ENCODE results near the gene GLIS1.

Gene GLIS1

GRCh38 chr1:53551428-53551995, 187.5 kb downstream of the GLIS1 start:
- Histone ChIP-seq H3K36me3 (replicated peaks; ENCODE audit: insufficient read depth, low read length) (no peaks in the 10 kb centered on the region), H3K27me3 (replicated peaks; ENCODE audit: insufficient read depth, low read length) (no peaks in the 10 kb centered on the region), H3K79me2 (ENCODE audit: low read length) (no peaks in the 10 kb centered on the region), H3K9me2 (replicated peaks; ENCODE audit: insufficient read depth, low read length) (no peaks in the 10 kb centered on the region), H3F3A (ENCODE audit: insufficient read depth, low read length) (no peaks in the 10 kb centered on the region), H3K9me3 (replicated peaks; ENCODE audit: insufficient read depth, low read length) (no peaks in the 10 kb centered on the region), H3K4me2 (ENCODE audit: low read depth, low read length) (no peak overlapping the region), H3K9ac (ENCODE audit: low read length) (no peak overlapping the region), H3K4me3 (ENCODE audit: low read length) (no peak overlapping the region), H3K4me1 (ENCODE audit: low read length) (peaks cover 5% of the 10 kb centered on the region; the same call in 1 of the 2 replicates), H4K20me1 (ENCODE audit: insufficient read depth, low read length) (no peaks in the 10 kb centered on the region), H3K27ac (ENCODE audit: low read length) (no peak overlapping the region), H2AFZ (ENCODE audit: low read length) (no peak overlapping the region)
- no peak for DNase-seq
- TF ChIP-seq EZH2phosphoT487 (IDR thresholded peaks at IDR 0.05; ENCODE audit: low read length) = no peak
- TF ChIP-seq, protein P1, sequence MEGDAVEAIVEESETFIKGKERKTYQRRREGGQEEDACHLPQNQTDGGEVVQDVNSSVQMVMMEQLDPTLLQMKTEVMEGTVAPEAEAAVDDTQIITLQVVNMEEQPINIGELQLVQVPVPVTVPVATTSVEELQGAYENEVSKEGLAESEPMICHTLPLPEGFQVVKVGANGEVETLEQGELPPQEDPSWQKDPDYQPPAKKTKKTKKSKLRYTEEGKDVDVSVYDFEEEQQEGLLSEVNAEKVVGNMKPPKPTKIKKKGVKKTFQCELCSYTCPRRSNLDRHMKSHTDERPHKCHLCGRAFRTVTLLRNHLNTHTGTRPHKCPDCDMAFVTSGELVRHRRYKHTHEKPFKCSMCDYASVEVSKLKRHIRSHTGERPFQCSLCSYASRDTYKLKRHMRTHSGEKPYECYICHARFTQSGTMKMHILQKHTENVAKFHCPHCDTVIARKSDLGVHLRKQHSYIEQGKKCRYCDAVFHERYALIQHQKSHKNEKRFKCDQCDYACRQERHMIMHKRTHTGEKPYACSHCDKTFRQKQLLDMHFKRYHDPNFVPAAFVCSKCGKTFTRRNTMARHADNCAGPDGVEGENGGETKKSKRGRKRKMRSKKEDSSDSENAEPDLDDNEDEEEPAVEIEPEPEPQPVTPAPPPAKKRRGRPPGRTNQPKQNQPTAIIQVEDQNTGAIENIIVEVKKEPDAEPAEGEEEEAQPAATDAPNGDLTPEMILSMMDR (IDR thresholded peaks at IDR 0.05; ENCODE audit: low read length) = no peak
- no peak for TF ChIP-seq EZH2 (optimal IDR thresholded peaks at IDR 0.05; ENCODE audit: low read depth, low read length)

GRCh38 chr1:53550201-53550741, 188.7 kb downstream of the GLIS1 start:
- Histone ChIP-seq H2AFZ (ENCODE audit: low read length) (no peak overlapping the region), H3K9me3 (replicated peaks; ENCODE audit: insufficient read depth, low read length) (no peaks in the 10 kb centered on the region), H3K4me2 (ENCODE audit: low read depth, low read length) (no peak overlapping the region), H4K20me1 (ENCODE audit: insufficient read depth, low read length) (no peaks in the 10 kb centered on the region), H3K9ac (ENCODE audit: low read length) (no peak overlapping the region), H3K27me3 (replicated peaks; ENCODE audit: insufficient read depth, low read length) (no peaks in the 10 kb centered on the region), H3K4me3 (ENCODE audit: low read length) (no peak overlapping the region), H3K9me2 (replicated peaks; ENCODE audit: insufficient read depth, low read length) (no peaks in the 10 kb centered on the region), H3K36me3 (replicated peaks; ENCODE audit: insufficient read depth, low read length) (no peaks in the 10 kb centered on the region), H3K27ac (ENCODE audit: low read length) (no peak overlapping the region), H3K79me2 (ENCODE audit: low read length) (no peaks in the 10 kb centered on the region), H3F3A (ENCODE audit: insufficient read depth, low read length) (no peaks in the 10 kb centered on the region), H3K4me1 (ENCODE audit: low read length) (peaks cover 5% of the 10 kb centered on the region; the same call in 1 of the 2 replicates)
- no peak for DNase-seq
- no peak for TF ChIP-seq EZH2 (optimal IDR thresholded peaks at IDR 0.05; ENCODE audit: low read depth, low read length)
- TF ChIP-seq, protein P1 (IDR thresholded peaks at IDR 0.05; ENCODE audit: low read length) = no peak
- no peak for TF ChIP-seq EZH2phosphoT487 (IDR thresholded peaks at IDR 0.05; ENCODE audit: low read length)

- Histone ChIP-seq H3K79me2 (ENCODE audit: low read length) (no peaks in the 10 kb centered on the region), H3K9me3 (replicated peaks; ENCODE audit: insufficient read depth, low read length) (no peaks in the 10 kb centered on the region), H4K20me1 (ENCODE audit: insufficient read depth, low read length) (no peaks in the 10 kb centered on the region), H3K4me3 (ENCODE audit: low read length) (no peak overlapping the region), H3K9ac (ENCODE audit: low read length) (no peak overlapping the region), H2AFZ (ENCODE audit: low read length) (no peak overlapping the region), H3K27ac (ENCODE audit: low read length) (no peak overlapping the region), H3K36me3 (replicated peaks; ENCODE audit: insufficient read depth, low read length) (no peaks in the 10 kb centered on the region), H3K4me2 (ENCODE audit: low read depth, low read length) (no peak overlapping the region), H3K4me1 (ENCODE audit: low read length) (peaks cover 5% of the 10 kb centered on the region; the same call in 1 of the 2 replicates), H3K9me2 (replicated peaks; ENCODE audit: insufficient read depth, low read length) (no peaks in the 10 kb centered on the region), H3F3A (ENCODE audit: insufficient read depth, low read length) (no peaks in the 10 kb centered on the region), H3K27me3 (replicated peaks; ENCODE audit: insufficient read depth, low read length) (no peaks in the 10 kb centered on the region)
- no peak for DNase-seq
- TF ChIP-seq EZH2phosphoT487 (IDR thresholded peaks at IDR 0.05; ENCODE audit: low read length) = no peak
- TF ChIP-seq EZH2 (optimal IDR thresholded peaks at IDR 0.05; ENCODE audit: low read depth, low read length) = no peak
- TF ChIP-seq, protein P1 (IDR thresholded peaks at IDR 0.05; ENCODE audit: low read length) = no peak
Observed at GRCh38 chr1:53549781-53550180, 189.2 kb downstream of the GLIS1 start.
